ENCODE data around the gene KPNA5. TPM values are rescaled to one million over a fixed set of nuclear protein-coding genes. Genes with fewer than 3 reads are reported as not detected.
"Not testable (repeated sequence)": the region's sequence is repeated elsewhere in the genome, so short reads cannot be mapped to it uniquely, and the experiment has no call there.

Gene KPNA5
- total RNA-seq, result 10 to 100 TPM in 1 of 2 donors, 1 to 10 TPM in 1; 7.6 to 10.5 TPM

- Mint-ChIP-seq H3K4me1 (ENCODE audit: low read depth in 2 of 2) (peaks cover 21 to 24% of the 10 kb centered on the region in 2 donors), H3K9me3 (no peaks in the 10 kb centered on the region), H3K27ac (peak within 1 kb of the TSS; percentile 87 to 94), H3K4me3 (peak within 1 kb of the TSS; percentile 91), H3K36me3 (peaks cover 5% of the 10 kb centered on the region), H3K27me3 (no peaks in the 10 kb centered on the region)
- ATAC-seq (peak; percentile 99), DNase-seq (ENCODE audit: low spot score) (peak; percentile 93)
Measured at GRCh38 chr6:116680880-116681672, at the start of gene KPNA5. Gene KPNA5, plus strand, starts transcription at chr6:116681211. Its CDS starts 124 bp downstream, at chr6:116681335.

- Mint-ChIP-seq H3K4me3 (no peak overlapping the region), H3K4me1 (ENCODE audit: low read depth in 2 of 2) (peaks cover 7 to 9% of the 10 kb centered on the region in 2 donors), H3K36me3 (peaks cover 11% of the 10 kb centered on the region), H3K9me3 (no peaks in the 10 kb centered on the region), H3K27me3 (no peaks in the 10 kb centered on the region), H3K27ac (no peak overlapping the region)
- DNase-seq (ENCODE audit: low spot score) (no peak), ATAC-seq (no peak)
Measured at GRCh38 chr6:116631379-116631990, 49.5 kb upstream of the KPNA5 start.

- H3K27me3 Mint-ChIP-seq, result no peaks in the 10 kb centered on the region
- H3K4me3 Mint-ChIP-seq, result no peak overlapping the region
- DNase-seq (ENCODE audit: low spot score), result no peak
- H3K36me3 Mint-ChIP-seq, result peaks cover 16% of the 10 kb centered on the region
- no peak for ATAC-seq
- H3K4me1 Mint-ChIP-seq (ENCODE audit: low read depth in 2 of 2), result peaks cover 7 to 9% of the 10 kb centered on the region in 2 donors
- no peak overlapping the region for H3K27ac Mint-ChIP-seq
- H3K9me3 Mint-ChIP-seq, result no peaks in the 10 kb centered on the region
Measured at GRCh38 chr6:116633685-116634084, 47.3 kb upstream of the KPNA5 start.

GRCh38 chr6:116648156-116648555 is 32.9 kb upstream of the KPNA5 start:
- DNase-seq (ENCODE audit: low spot score) (no peak), ATAC-seq (no peak)
- no peaks in the 10 kb centered on the region for H3K27me3 Mint-ChIP-seq
- peaks cover 5 to 12% of the 10 kb centered on the region in 2 donors for H3K4me1 Mint-ChIP-seq (ENCODE audit: low read depth in 2 of 2)
- H3K36me3 Mint-ChIP-seq, result peaks cover 21% of the 10 kb centered on the region
- H3K27ac Mint-ChIP-seq, result no peak overlapping the region
- H3K9me3 Mint-ChIP-seq, result no peaks in the 10 kb centered on the region
- H3K4me3 Mint-ChIP-seq, result no peak overlapping the region

GRCh38 chr6:116649129-116649528 is 31.9 kb upstream of the KPNA5 start:
- Mint-ChIP-seq H3K36me3 (peaks cover 21% of the 10 kb centered on the region), H3K4me3 (no peak overlapping the region), H3K9me3 (no peaks in the 10 kb centered on the region), H3K4me1 (ENCODE audit: low read depth in 2 of 2) (peaks cover 5 to 12% of the 10 kb centered on the region in 2 donors), H3K27ac (peak overlapping the region in 1 of 2 donors; percentile 6), H3K27me3 (no peaks in the 10 kb centered on the region)
- no peak for ATAC-seq
- DNase-seq (ENCODE audit: low spot score), result no peak

- no peaks in the 10 kb centered on the region for H3K27me3 Mint-ChIP-seq
- no peak for DNase-seq (ENCODE audit: low spot score)
- H3K4me3 Mint-ChIP-seq, result no peak overlapping the region
- peaks cover 5 to 12% of the 10 kb centered on the region in 2 donors for H3K4me1 Mint-ChIP-seq (ENCODE audit: low read depth in 2 of 2)
- no peaks in the 10 kb centered on the region for H3K9me3 Mint-ChIP-seq
- peak overlapping the region in 1 of 2 donors; percentile 22 for H3K27ac Mint-ChIP-seq
- H3K36me3 Mint-ChIP-seq, result peaks cover 27% of the 10 kb centered on the region
- no peak for ATAC-seq
Measured at GRCh38 chr6:116651916-116652315, 29.1 kb upstream of the KPNA5 start.

- Mint-ChIP-seq H3K9me3 (no peaks in the 10 kb centered on the region), H3K4me1 (ENCODE audit: low read depth in 2 of 2) (peaks cover 33 to 41% of the 10 kb centered on the region in 2 donors), H3K36me3 (peaks cover 22% of the 10 kb centered on the region), H3K27me3 (no peaks in the 10 kb centered on the region), H3K4me3 (no peak overlapping the region), H3K27ac (no peak overlapping the region)
- ATAC-seq, result no peak
- DNase-seq (ENCODE audit: low spot score), result no peak
Measured at GRCh38 chr6:116661594-116661993, 19.4 kb upstream of the KPNA5 start.

GRCh38 chr6:116662202-116662601 is 18.8 kb upstream of the KPNA5 start:
- Mint-ChIP-seq H3K4me3 (no peak overlapping the region), H3K36me3 (peaks cover 20% of the 10 kb centered on the region)
- peak; percentile 52 to 68 for ATAC-seq

GRCh38 chr6:116663308-116663707 is 17.7 kb upstream of the KPNA5 start:
- no peak for ATAC-seq
- Mint-ChIP-seq H3K27me3 (no peaks in the 10 kb centered on the region), H3K27ac (peak overlapping the region; percentile 10 to 32), H3K4me1 (ENCODE audit: low read depth in 2 of 2) (peaks cover 44 to 56% of the 10 kb centered on the region in 2 donors), H3K9me3 (no peaks in the 10 kb centered on the region), H3K36me3 (peaks cover 16% of the 10 kb centered on the region), H3K4me3 (no peak overlapping the region)
- no peak for DNase-seq (ENCODE audit: low spot score)

More at GRCh38 chr6:116662202-116662601, 18.8 kb upstream of the KPNA5 start:
- Mint-ChIP-seq H3K27me3 (no peaks in the 10 kb centered on the region), H3K27ac (peak overlapping the region; percentile 10 to 32), H3K4me1 (ENCODE audit: low read depth in 2 of 2) (peaks cover 39 to 47% of the 10 kb centered on the region in 2 donors), H3K9me3 (no peaks in the 10 kb centered on the region)
- DNase-seq (ENCODE audit: low spot score), result no peak

GRCh38 chr6:116664169-116664568 is 16.8 kb upstream of the KPNA5 start:
- peak overlapping the region; percentile 16 for H3K4me3 Mint-ChIP-seq
- not testable (repeated sequence) for DNase-seq (ENCODE audit: low spot score); H3K27me3 Mint-ChIP-seq; ATAC-seq; H3K27ac Mint-ChIP-seq; H3K9me3 Mint-ChIP-seq
- H3K36me3 Mint-ChIP-seq, result peaks cover 16% of the 10 kb centered on the region
- peaks cover 44 to 56% of the 10 kb centered on the region in 2 donors for H3K4me1 Mint-ChIP-seq (ENCODE audit: low read depth in 2 of 2)

GRCh38 chr6:116665464-116665863 is 15.5 kb upstream of the KPNA5 start:
- H3K4me3 Mint-ChIP-seq, result peak overlapping the region; percentile 53
- H3K36me3 Mint-ChIP-seq, result peaks cover 11% of the 10 kb centered on the region
- H3K27me3 Mint-ChIP-seq, result peaks cover 0 to 2% of the 10 kb centered on the region in 2 donors
- H3K9me3 Mint-ChIP-seq, result no peaks in the 10 kb centered on the region
- no peak for ATAC-seq
- H3K27ac Mint-ChIP-seq, result peak overlapping the region in 1 of 2 donors; percentile 24
- H3K4me1 Mint-ChIP-seq (ENCODE audit: low read depth in 2 of 2), result peaks cover 41 to 51% of the 10 kb centered on the region in 2 donors
- DNase-seq (ENCODE audit: low spot score), result no peak

GRCh38 chr6:116666869-116667268 is 14.1 kb upstream of the KPNA5 start:
- ATAC-seq (peak; percentile 21 to 62), DNase-seq (ENCODE audit: low spot score) (no peak)
- peaks cover 11% of the 10 kb centered on the region for H3K36me3 Mint-ChIP-seq
- H3K9me3 Mint-ChIP-seq, result no peaks in the 10 kb centered on the region
- peak overlapping the region; percentile 89 to 99 for H3K27ac Mint-ChIP-seq
- H3K4me1 Mint-ChIP-seq (ENCODE audit: low read depth in 2 of 2), result peaks cover 35 to 45% of the 10 kb centered on the region in 2 donors
- peaks cover 1 to 6% of the 10 kb centered on the region in 2 donors for H3K27me3 Mint-ChIP-seq
- H3K4me3 Mint-ChIP-seq, result peak overlapping the region; percentile 96

GRCh38 chr6:116667623-116668022 is 13.4 kb upstream of the KPNA5 start:
- Mint-ChIP-seq H3K4me3 (peak overlapping the region; percentile 96), H3K36me3 (peaks cover 6% of the 10 kb centered on the region), H3K4me1 (ENCODE audit: low read depth in 2 of 2) (peaks cover 28 to 38% of the 10 kb centered on the region in 2 donors), H3K9me3 (no peaks in the 10 kb centered on the region), H3K27ac (peak overlapping the region; percentile 89 to 99), H3K27me3 (peaks cover 5 to 7% of the 10 kb centered on the region in 2 donors)
- DNase-seq (ENCODE audit: low spot score) (no peak), ATAC-seq (no peak)

- ATAC-seq, result no peak
- no peak for DNase-seq (ENCODE audit: low spot score)
- Mint-ChIP-seq H3K36me3 (no peaks in the 10 kb centered on the region), H3K4me3 (no peak overlapping the region), H3K9me3 (no peaks in the 10 kb centered on the region), H3K27ac (no peak overlapping the region), H3K27me3 (peaks cover 5 to 10% of the 10 kb centered on the region in 2 donors), H3K4me1 (ENCODE audit: low read depth in 2 of 2) (peaks cover 4 to 8% of the 10 kb centered on the region in 2 donors)
Measured at GRCh38 chr6:116672306-116672705, 8.7 kb upstream of the KPNA5 start.
